HCT116 (cell line): ENCODE measurements around the gene TMEM129. TPM values are rescaled to one million over a fixed set of nuclear protein-coding genes. Genes with fewer than 3 reads are reported as not detected.

ENCODE experiments used
- ATAC-seq: fragments of 200-7000 bp; cut with Tn5 transposase; 2 replicates; pipeline ENCODE4 v1.9.1; 2020; ENCODE audit warnings: mild to moderate bottlenecking, moderate library complexity
- BruUV-seq: library from RNA; stranded (reverse); fragments of 400-500 nt; replicated peaks from 2 replicates; lab custom pipeline; 2021; lab: Mats Ljungman, UMichigan
- CTCF ChIA-PET: fragments of 300-600 bp; sonication (Branson Sonifier 250); formaldehyde crosslinking; loops from one replicate; lab custom pipeline; 2021; ENCODE audit warnings: antibody characterized with exemption; lab: Charles Lee
- POLR2A ChIA-PET: fragments of 300-600, 350-600 bp; sonication (Branson Sonifier 250); formaldehyde crosslinking; loops from one replicate; lab custom pipeline; 2021; ENCODE audit warnings: antibody characterized with exemption; lab: Charles Lee
- RAD21 ChIA-PET, 2 experiments: fragments of 300-600 bp; sonication (Branson Sonifier 250); formaldehyde crosslinking; loops; one replicate each; lab custom pipeline; 2023; ENCODE audit warnings: low total read pairs in 2 of 2; ENCODE audit not compliant: uncharacterized antibody in 2 of 2, unreplicated experiment in 2 of 2, low non-redundant PET in 1 of 2; lab: Charles Lee
- DNase-seq: peaks from one replicate; pipeline ENCODE4 v3.0.0-alpha.2; 2010; ENCODE audit warnings: low read depth, low spot score
- H2AFZ ChIP-seq: fragments of 200-600 bp; shearing (Covaris generic), sonication (generic); 2 replicates; pipeline ENCODE4 v1.6.1; 2017; ENCODE audit warnings: low read depth, mixed run types, mixed read lengths, antibody characterized with exemption, low read length; ENCODE audit not compliant: poor library complexity, severe bottlenecking
- H3K27ac ChIP-seq: 2 replicates; pipeline ENCODE4 v1.5.1; 2012; ENCODE audit warnings: low read depth, low read length
- H3K27me3 ChIP-seq: fragments of 200-600 bp; sonication (generic); 2 replicates; pipeline ENCODE4 v1.6.1; 2016; ENCODE audit warnings: mixed run types, low read length, mixed read lengths; ENCODE audit not compliant: insufficient read depth
- H3K36me3 ChIP-seq, 2 experiments: fragments of 200-500 bp in 1 of 2; fragments of 200-600 bp in 1 of 2; sonication (Bioruptor generic) in 1 of 2; sonication (generic) in 1 of 2; 2 replicates each; pipeline versions ENCODE4 v1.5.1 to v1.6.1; 2014 to 2016; ENCODE audit warnings: low read length in 2 of 2, inconsistent platforms in 1 of 2, mixed read lengths in 1 of 2, mixed run types in 1 of 2; ENCODE audit not compliant: insufficient read depth in 2 of 2, control insufficient read depth in 1 of 2
- H3K4me1 ChIP-seq, 2 experiments: fragments of 200-600 bp in 1 of 2; sonication (generic) in 1 of 2; 2 replicates each; pipeline versions ENCODE4 v1.5.1 to v1.6.1; 2012 to 2017; ENCODE audit warnings: low read length in 2 of 2, inconsistent platforms in 1 of 2, mild to moderate bottlenecking in 1 of 2, mixed read lengths in 1 of 2, mixed run types in 1 of 2, moderate library complexity in 1 of 2; ENCODE audit not compliant: insufficient read depth in 2 of 2, control insufficient read depth in 1 of 2
- H3K4me2 ChIP-seq: fragments of 200-600 bp; sonication (generic); 2 replicates; pipeline ENCODE4 v1.6.1; 2017; ENCODE audit warnings: mixed run types, low read length, mixed read lengths
- H3K4me3 ChIP-seq, 2 experiments: fragments of 200-600 bp in 1 of 2; sonication (generic) in 1 of 2; replicated peaks in 1 of 2; 2 replicates each; pipeline ENCODE4 v1.5.1; 2011 to 2016; ENCODE audit warnings: low read length in 2 of 2, control low read depth in 1 of 2, low read depth in 1 of 2, mild to moderate bottlenecking in 1 of 2, mixed read lengths in 1 of 2, mixed run types in 1 of 2
- H3K79me2 ChIP-seq: fragments of 200-600 bp; sonication (generic); 2 replicates; pipeline ENCODE4 v1.6.1; 2017; ENCODE audit warnings: mild to moderate bottlenecking, mixed run types, low read length, moderate library complexity, mixed read lengths; ENCODE audit not compliant: insufficient read depth
- H3K9ac ChIP-seq: fragments of 200-600 bp; sonication (generic); 2 replicates; pipeline ENCODE4 v1.6.1; 2016; ENCODE audit warnings: low read length, mixed read lengths
- H3K9me2 ChIP-seq: fragments of 200-600 bp; sonication (generic), shearing (Covaris generic); 2 replicates; pipeline ENCODE4 v1.6.1; 2017; ENCODE audit warnings: mixed run types, mild to moderate bottlenecking, moderate library complexity; ENCODE audit not compliant: insufficient read depth
- H3K9me3 ChIP-seq, 2 experiments: fragments of 200-500 bp in 1 of 2; fragments of 200-600 bp in 1 of 2; sonication (Bioruptor generic) in 1 of 2; sonication (generic) in 1 of 2; 2 replicates each; pipeline ENCODE4 v1.6.1; 2014 to 2017; ENCODE audit warnings: low read length in 2 of 2, mixed read lengths in 2 of 2, inconsistent platforms in 1 of 2, low read depth in 1 of 2, mild to moderate bottlenecking in 1 of 2, mixed run types in 1 of 2, moderate library complexity in 1 of 2; ENCODE audit not compliant: control insufficient read depth in 1 of 2, insufficient read depth in 1 of 2
- H4K20me1 ChIP-seq: fragments of 200-600 bp; sonication (generic), shearing (Covaris generic); 2 replicates; pipeline ENCODE4 v1.6.1; 2017; ENCODE audit warnings: mixed run types, mild to moderate bottlenecking, moderate library complexity; ENCODE audit not compliant: insufficient read depth
- ATF3 ChIP-seq: IDR thresholded peaks from 2 replicates; pipeline ENCODE4 v1.6.1; 2012
- CBX3 ChIP-seq: IDR thresholded peaks from 2 replicates; pipeline ENCODE4 v1.6.1; 2012; ENCODE audit warnings: low read depth
- CTCF ChIP-seq, 3 experiments: fragments of 200-600 bp in 1 of 3; sonication (generic) in 1 of 3; IDR thresholded peaks in 2 of 3; conservative IDR thresholded peaks in 1 of 3; 2 replicates each; pipeline ENCODE4 v1.5.1; 2012 to 2017; ENCODE audit warnings: low read depth in 2 of 3, low read length in 2 of 3, antibody characterized with exemption in 1 of 3, borderline replicate concordance in 1 of 3, control low read depth in 1 of 3, mild to moderate bottlenecking in 1 of 3, mixed read lengths in 1 of 3, mixed run types in 1 of 3, moderate library complexity in 1 of 3; ENCODE audit not compliant: insufficient read depth in 1 of 3
- EGR1 ChIP-seq: IDR thresholded peaks from 2 replicates; pipeline ENCODE4 v1.6.1; 2012; ENCODE audit warnings: low read depth
- EZH2phosphoT487 ChIP-seq: fragments of 200-600 bp; IDR thresholded peaks from 2 replicates; pipeline ENCODE4 v1.6.1; 2018; ENCODE audit warnings: antibody characterized with exemption, borderline replicate concordance
- SIN3A ChIP-seq: IDR thresholded peaks from 2 replicates; pipeline ENCODE4 v1.6.1; 2012; ENCODE audit warnings: low read depth
- SP1 ChIP-seq: IDR thresholded peaks from 2 replicates; pipeline ENCODE4 v1.6.1; 2012; ENCODE audit warnings: low read depth
- TCF7L2 ChIP-seq: IDR thresholded peaks from 2 replicates; pipeline ENCODE4 v1.7.0; 2011; ENCODE audit warnings: borderline replicate concordance, inconsistent platforms; ENCODE audit not compliant: insufficient read depth, insufficient read length; ENCODE audit errors: extremely low read depth
- YY1 ChIP-seq: IDR thresholded peaks from 2 replicates; pipeline ENCODE4 v1.6.1; 2011; ENCODE audit warnings: low read length, low read depth, moderate library complexity, mild to moderate bottlenecking; ENCODE audit not compliant: insufficient replicate concordance; ENCODE audit errors: extremely low read depth
- ZBTB33 ChIP-seq: IDR thresholded peaks from 2 replicates; pipeline ENCODE4 v1.6.1; 2011; ENCODE audit warnings: mild to moderate bottlenecking, low read length, moderate library complexity; ENCODE audit not compliant: insufficient replicate concordance; ENCODE audit errors: extremely low read depth
- intact Hi-C: fragments of 100-400 bp; cut with micrococcal nuclease; formaldehyde crosslinking; loops from 2 replicates; pipeline ENCODE4 v1.10.0; 2022
- total RNA-seq: library from RNA; stranded (reverse); gene quantifications from one replicate; pipeline ENCODE4 v1.2.1, GENCODE V29; 2021; ENCODE audit not compliant: unreplicated experiment

TMEM129 gene
- total RNA-seq, 1 experiment from 2014 or later: 29.4 TPM

GRCh38 chr4:1754336-1754735, 33.2 kb upstream of the TMEM129 start:
- TF ChIP-seq SIN3A: no peak
- no peak for TF ChIP-seq YY1
- no peak for TF ChIP-seq SP1
- TF ChIP-seq ATF3: no peak
- TF ChIP-seq TCF7L2: no peak
- no peak for TF ChIP-seq EZH2phosphoT487
- TF ChIP-seq ZBTB33: no peak
- TF ChIP-seq EGR1: no peak
- TF ChIP-seq CBX3: no peak
- no peak for TF ChIP-seq CTCF (IDR thresholded peaks at IDR 0.05 in 2 of 3, conservative IDR thresholded peaks at IDR 0.05 in 1 of 3; ENCODE audit: borderline replicate concordance in 1 of 3, insufficient read depth in 1 of 3, low read depth in 2 of 3, low read length in 2 of 3)
- Histone ChIP-seq H3K4me3 (no peak overlapping the region), H3K9me3 (no peaks in the 10 kb centered on the region), H3K27me3 (no peaks in the 10 kb centered on the region), H3K36me3 (no peaks in the 10 kb centered on the region), H3K9ac (no peak overlapping the region), H3K9me2 (no peaks in the 10 kb centered on the region), H2AFZ (no peak overlapping the region), H3K27ac (no peak overlapping the region; the same call in 1 of the 2 replicates), H4K20me1 (no peaks in the 10 kb centered on the region), H3K4me2 (no peak overlapping the region), H3K4me1 (peaks cover 0 to 11% of the 10 kb centered on the region in 2 experiments; a peak in 1 of 4 replicates), H3K79me2 (no peaks in the 10 kb centered on the region)
- CTCF ChIA-PET: interaction anchor here (1.3 kb wide), 1 partner anchor 13 kb away, joined by 4 read pairs; no protein-coding TSS in a partner anchor
- RAD21 ChIA-PET: no interaction called here
- DNase-seq (no peak), ATAC-seq (no peak)
- BruUV-seq: no TSS peak
- POLR2A ChIA-PET: no interaction called here
- intact Hi-C loops: no loop called here
